Gastrocnemius medialis (tissue), 4 donors: ENCODE results near the gene DAB2IP.

ENCODE experiments used
- CTCF ChIP-seq, 5 experiments: fragments of 450-650 bp in 3 of 5; fragments of 200-600 bp in 2 of 5; sonication (generic) in 2 of 5; IDR thresholded peaks in 4 of 5; conservative IDR thresholded peaks in 1 of 5; 1 replicate in 4 of 5; 2 replicates in 1 of 5; pipeline ENCODE4 v1.5.1; 2016 to 2019; ENCODE audit warnings: antibody characterized with exemption in 5 of 5, mild to moderate bottlenecking in 3 of 5, moderate library complexity in 3 of 5
- POLR2A ChIP-seq, 2 donors: fragments of 450-650 bp; IDR thresholded peaks; one replicate each; pipeline ENCODE4 v1.6.1; 2017; ENCODE audit warnings: antibody characterized with exemption in 2 of 2, mild to moderate bottlenecking in 2 of 2, moderate library complexity in 2 of 2

GRCh38 chr9:121704281-121704680 is 52.8 kb downstream of the DAB2IP start:
- TF ChIP-seq POLR2A (IDR thresholded peaks at IDR 0.05), result no peak
- no peak for TF ChIP-seq CTCF (IDR thresholded peaks at IDR 0.05 in 4 of 5, conservative IDR thresholded peaks at IDR 0.05 in 1 of 5)
